Measurements from ENCODE around the gene ZSWIM4. TPM values are rescaled to one million over a fixed set of nuclear protein-coding genes. Genes with fewer than 3 reads are reported as not detected.

ZSWIM4 gene
- total RNA-seq, 1 experiment from 2014 or later, result 8.7 TPM

DNA sequence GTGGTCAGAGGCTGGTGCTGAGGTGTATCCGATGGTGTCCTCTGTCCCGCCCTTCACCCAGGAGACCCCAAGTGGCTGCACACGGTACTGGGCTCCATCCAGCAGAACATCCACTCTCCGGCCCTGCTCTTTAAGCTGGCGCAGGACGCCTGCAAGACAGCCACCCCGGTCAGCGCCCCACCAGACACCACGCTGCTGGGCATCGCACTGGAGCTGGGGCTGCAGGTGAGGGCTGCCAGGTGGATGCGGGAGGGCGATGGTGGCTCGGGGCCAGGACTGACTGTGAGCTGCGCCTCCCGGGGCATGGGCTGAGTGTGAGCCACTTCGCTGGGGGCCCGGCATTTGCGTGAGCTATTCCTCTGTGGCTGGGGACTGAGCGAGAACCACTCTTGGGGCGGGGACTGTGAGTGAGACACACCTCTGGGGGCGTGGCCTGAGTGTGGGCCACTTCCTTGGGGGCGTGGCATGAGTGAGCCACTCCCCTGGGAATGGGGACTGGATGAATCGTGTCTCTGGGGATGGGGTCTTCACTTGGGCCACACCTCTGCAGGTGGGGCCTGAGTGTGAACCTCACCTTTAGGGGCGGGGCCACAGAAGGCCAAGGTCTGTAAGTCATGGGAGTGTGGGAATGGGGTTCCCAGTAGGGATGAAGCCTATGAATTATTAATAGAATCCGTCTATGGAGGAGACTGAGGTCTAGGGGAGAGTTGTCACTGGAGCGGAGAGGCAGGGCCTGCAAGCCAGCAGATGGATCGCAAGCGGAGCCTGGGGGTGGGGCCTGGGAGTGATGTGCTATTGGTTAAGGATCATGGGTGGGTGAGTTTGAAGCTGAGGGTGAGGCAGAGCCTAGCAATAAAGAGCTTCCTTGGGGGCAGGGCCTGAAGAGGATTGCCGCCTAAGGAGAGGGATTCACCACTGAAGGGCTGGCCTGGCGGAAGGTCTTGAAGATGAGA, 30.5 kb downstream of the ZSWIM4 start:
- Histone ChIP-seq H3K27me3 (ENCODE audit: control insufficient read depth, insufficient read depth, low read length) (no peaks in the 10 kb centered on the region), H3K4me3 (ENCODE audit: low read depth in 2 of 2, low read length in 2 of 2) (no peak overlapping the region), H3K9me3 (ENCODE audit: control insufficient read depth, insufficient read depth, low read depth, low read length) (no peaks in the 10 kb centered on the region), H3K36me3 (ENCODE audit: control insufficient read depth, insufficient read depth, low read length) (no peaks in the 10 kb centered on the region), H3K27ac (ENCODE audit: low read length) (no peak overlapping the region), H3K4me1 (ENCODE audit: control insufficient read depth, insufficient read depth, low read length) (no peaks in the 10 kb centered on the region)
- CTCF ChIA-PET, result no interaction called here
- POLR2A ChIA-PET, result no interaction called here
- intact Hi-C loops (cut with micrococcal nuclease; ENCODE audit: unreplicated experiment), result no loop called here
- DNase-seq (ENCODE audit: low read depth, low spot score) (no peak), ATAC-seq (peak; percentile 75)
- in situ Hi-C loops (cut with HindIII; ENCODE audit: low pct_unique_long_range_greater_than_20kb, low sequenced_read_pairs), result no loop called here
- no TSS peak for BruUV-seq (replicated peaks)
- TF ChIP-seq TCF7L2 (IDR thresholded peaks at IDR 0.05; ENCODE audit: low read depth, low read length) (no peak), SIN3A (IDR thresholded peaks at IDR 0.05; ENCODE audit: borderline replicate concordance, insufficient read depth, low read depth, low read length) (no peak)
- TF ChIP-seq, protein P1, sequence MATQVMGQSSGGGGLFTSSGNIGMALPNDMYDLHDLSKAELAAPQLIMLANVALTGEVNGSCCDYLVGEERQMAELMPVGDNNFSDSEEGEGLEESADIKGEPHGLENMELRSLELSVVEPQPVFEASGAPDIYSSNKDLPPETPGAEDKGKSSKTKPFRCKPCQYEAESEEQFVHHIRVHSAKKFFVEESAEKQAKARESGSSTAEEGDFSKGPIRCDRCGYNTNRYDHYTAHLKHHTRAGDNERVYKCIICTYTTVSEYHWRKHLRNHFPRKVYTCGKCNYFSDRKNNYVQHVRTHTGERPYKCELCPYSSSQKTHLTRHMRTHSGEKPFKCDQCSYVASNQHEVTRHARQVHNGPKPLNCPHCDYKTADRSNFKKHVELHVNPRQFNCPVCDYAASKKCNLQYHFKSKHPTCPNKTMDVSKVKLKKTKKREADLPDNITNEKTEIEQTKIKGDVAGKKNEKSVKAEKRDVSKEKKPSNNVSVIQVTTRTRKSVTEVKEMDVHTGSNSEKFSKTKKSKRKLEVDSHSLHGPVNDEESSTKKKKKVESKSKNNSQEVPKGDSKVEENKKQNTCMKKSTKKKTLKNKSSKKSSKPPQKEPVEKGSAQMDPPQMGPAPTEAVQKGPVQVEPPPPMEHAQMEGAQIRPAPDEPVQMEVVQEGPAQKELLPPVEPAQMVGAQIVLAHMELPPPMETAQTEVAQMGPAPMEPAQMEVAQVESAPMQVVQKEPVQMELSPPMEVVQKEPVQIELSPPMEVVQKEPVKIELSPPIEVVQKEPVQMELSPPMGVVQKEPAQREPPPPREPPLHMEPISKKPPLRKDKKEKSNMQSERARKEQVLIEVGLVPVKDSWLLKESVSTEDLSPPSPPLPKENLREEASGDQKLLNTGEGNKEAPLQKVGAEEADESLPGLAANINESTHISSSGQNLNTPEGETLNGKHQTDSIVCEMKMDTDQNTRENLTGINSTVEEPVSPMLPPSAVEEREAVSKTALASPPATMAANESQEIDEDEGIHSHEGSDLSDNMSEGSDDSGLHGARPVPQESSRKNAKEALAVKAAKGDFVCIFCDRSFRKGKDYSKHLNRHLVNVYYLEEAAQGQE (IDR thresholded peaks at IDR 0.05; ENCODE audit: insufficient read depth in 1 of 2, low read depth in 2 of 2, low read length in 1 of 2), result no peak
- TF ChIP-seq, protein P2, sequence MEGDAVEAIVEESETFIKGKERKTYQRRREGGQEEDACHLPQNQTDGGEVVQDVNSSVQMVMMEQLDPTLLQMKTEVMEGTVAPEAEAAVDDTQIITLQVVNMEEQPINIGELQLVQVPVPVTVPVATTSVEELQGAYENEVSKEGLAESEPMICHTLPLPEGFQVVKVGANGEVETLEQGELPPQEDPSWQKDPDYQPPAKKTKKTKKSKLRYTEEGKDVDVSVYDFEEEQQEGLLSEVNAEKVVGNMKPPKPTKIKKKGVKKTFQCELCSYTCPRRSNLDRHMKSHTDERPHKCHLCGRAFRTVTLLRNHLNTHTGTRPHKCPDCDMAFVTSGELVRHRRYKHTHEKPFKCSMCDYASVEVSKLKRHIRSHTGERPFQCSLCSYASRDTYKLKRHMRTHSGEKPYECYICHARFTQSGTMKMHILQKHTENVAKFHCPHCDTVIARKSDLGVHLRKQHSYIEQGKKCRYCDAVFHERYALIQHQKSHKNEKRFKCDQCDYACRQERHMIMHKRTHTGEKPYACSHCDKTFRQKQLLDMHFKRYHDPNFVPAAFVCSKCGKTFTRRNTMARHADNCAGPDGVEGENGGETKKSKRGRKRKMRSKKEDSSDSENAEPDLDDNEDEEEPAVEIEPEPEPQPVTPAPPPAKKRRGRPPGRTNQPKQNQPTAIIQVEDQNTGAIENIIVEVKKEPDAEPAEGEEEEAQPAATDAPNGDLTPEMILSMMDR (IDR thresholded peaks at IDR 0.05), result no peak

DNA sequence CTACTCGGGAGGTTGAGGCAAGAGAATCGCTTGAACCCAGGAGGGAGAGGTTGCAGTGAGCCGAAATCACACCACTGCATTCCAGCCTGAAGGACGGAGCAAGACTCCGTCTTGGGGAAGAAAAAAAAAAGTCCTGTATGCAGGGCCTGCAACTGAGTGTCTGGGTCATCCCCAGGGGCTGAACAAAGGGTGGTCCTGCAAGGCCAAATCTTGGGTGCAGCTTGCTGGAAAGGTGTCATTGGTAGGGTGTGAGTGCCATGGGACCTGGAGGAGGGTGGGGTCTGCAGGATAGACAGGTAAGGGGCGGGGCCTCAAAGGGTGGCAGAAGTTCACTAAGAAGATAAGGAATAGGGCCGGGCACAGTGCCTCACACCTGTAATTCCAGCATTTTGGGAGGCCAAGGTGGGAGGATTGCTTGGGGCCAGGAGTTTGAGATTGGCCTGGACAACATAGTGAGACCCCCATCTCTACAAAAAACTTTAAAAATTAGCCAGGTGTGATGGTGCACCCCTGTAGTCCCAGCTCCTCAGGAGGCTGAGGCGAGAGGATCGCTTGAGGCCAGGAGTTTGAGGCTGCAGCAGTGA, 31.5 kb downstream of the ZSWIM4 start:
- Histone ChIP-seq H3K4me3 (ENCODE audit: low read depth in 2 of 2, low read length in 2 of 2) (no peak overlapping the region), H3K9me3 (ENCODE audit: control insufficient read depth, insufficient read depth, low read depth, low read length) (no peaks in the 10 kb centered on the region), H3K4me1 (ENCODE audit: control insufficient read depth, insufficient read depth, low read length) (no peaks in the 10 kb centered on the region), H3K36me3 (ENCODE audit: control insufficient read depth, insufficient read depth, low read length) (no peaks in the 10 kb centered on the region), H3K27ac (ENCODE audit: low read length) (no peak overlapping the region), H3K27me3 (ENCODE audit: control insufficient read depth, insufficient read depth, low read length) (no peaks in the 10 kb centered on the region)
- ATAC-seq (no peak), DNase-seq (ENCODE audit: low read depth, low spot score) (no peak)
- ChIA-PET POLR2A (interaction anchor here (0.5 kb wide), 1 partner anchor 11 kb away, joined by 5 read pairs; no protein-coding TSS in a partner anchor), CTCF (no interaction called here)
- no TSS peak for BruUV-seq (replicated peaks)
- in situ Hi-C loops (cut with HindIII; ENCODE audit: low pct_unique_long_range_greater_than_20kb, low sequenced_read_pairs) (no loop called here), intact Hi-C loops (cut with micrococcal nuclease; ENCODE audit: unreplicated experiment) (no loop called here)
- TF ChIP-seq, protein P2 (IDR thresholded peaks at IDR 0.05), result no peak
- TF ChIP-seq, protein P1 (IDR thresholded peaks at IDR 0.05; ENCODE audit: insufficient read depth in 1 of 2, low read depth in 2 of 2, low read length in 1 of 2), result no peak
- no peak for TF ChIP-seq SIN3A (IDR thresholded peaks at IDR 0.05; ENCODE audit: borderline replicate concordance, insufficient read depth, low read depth, low read length)
- no peak for TF ChIP-seq TCF7L2 (IDR thresholded peaks at IDR 0.05; ENCODE audit: low read depth, low read length)
- no peak for TF ChIP-seq POLR2AphosphoS5 (IDR thresholded peaks at IDR 0.05; ENCODE audit: low read depth, low read length)

Measured in Panc1 (cell line).